Fibroblast of gingiva (primary cell): ENCODE measurements around the gene LOC128125822.

ENCODE experiments used
- DNase-seq: peaks from one replicate; pipeline ENCODE4 v3.0.0-alpha.2; 2011; ENCODE audit warnings: low read depth

The LOC128125822 gene

DNA sequence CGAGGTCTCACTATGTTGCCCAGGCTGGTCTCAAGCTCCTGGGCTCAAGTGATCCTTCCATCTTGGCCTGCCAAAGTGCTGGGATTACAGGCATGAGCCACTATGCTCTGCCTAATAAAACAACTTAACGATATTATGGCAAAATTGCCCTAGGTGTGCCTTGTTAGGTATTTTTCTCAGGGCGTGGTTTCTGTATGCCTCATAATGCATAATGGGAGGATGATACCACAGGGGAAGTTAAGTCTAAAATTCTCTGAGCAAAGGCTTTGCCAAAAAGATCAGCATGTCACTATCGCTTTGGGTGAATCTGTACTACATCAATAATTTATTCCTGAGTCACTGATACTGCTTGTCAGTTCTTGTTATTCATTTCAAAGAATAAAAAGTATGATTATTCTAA, 15.9 kb upstream of the LOC128125822 start:
- no peak for DNase-seq

DNA sequence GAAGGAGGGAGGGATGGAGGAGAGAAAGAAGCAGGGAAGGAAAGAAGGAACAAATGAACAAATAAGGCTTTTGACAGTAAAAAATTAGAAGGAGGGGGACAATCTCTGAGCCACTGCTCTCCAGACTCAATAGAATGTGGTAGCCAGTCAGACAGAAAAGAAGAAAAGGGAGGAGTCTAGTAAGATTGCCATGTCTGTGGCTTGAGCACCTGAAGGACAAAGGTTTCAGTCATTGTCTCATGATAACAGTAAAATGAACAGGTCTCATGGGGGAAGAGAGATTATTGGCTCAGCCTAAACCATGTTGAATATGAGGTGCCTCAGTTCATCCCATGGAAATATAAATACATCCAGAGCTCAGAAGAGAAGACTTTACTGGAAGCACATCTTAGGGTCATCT, 14.0 kb upstream of the LOC128125822 start:
- no peak for DNase-seq

DNA sequence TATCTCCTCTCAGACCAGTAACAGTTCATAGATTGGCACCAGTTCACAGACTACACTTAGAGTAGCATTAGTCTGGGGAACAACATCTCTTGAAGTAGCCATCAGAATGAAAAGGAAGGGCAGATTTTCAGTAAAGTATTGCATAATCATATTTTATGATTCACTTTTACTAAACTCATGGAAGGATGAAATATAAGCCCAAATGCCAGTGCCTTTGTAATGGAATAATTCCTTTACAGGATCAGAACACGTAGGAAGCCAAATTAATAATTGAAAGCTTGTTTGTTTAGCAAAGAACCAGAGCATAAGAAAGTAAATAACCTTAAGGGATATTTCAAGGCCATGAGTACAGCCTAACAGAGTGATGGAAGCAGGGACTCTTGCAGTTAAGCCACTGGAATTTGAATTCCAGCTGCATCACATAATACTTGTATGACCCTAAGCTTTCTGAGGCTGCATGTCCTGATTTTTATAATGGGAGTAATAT, 11.4 kb upstream of the LOC128125822 start:
- DNase-seq, result peak; percentile 84

DNA sequence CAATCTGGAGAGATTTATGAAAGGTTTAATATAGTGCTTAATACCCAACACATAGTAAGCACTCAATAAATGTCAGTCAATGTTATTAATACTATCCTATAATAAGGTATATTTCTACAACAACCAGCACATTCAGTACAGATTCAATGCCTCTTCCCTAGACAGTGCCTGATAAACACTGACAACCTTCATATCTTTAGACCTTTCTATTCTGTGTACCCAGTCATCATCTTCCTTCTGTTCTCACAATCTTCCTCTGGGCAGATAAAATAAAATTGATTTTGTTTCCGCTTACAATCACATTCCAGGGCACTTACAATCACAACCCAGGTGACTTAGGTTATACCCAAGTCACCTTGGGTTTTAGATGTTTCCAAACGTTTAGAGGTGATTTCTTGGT, 11.0 kb upstream of the LOC128125822 start:
- no peak for DNase-seq

DNA sequence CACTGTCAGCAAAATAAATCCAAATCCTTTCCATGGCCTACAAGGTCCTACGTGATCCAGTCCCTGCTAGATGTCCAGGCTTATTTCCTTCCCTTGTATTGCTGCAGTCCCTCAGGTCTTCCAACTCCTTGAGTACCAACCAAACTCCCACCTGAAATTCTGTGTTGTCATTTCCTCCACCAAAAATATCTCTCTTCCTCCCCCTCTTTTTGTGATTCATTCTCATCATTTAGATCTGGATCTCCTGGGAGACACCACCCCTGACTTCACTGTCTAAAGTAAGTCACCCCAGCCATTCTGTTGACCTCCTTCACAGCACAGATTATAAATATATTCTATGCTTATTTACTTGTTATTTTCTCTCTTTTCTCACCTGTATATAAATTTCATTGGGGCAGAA, 9.0 kb upstream of the LOC128125822 start:
- no peak for DNase-seq

DNA sequence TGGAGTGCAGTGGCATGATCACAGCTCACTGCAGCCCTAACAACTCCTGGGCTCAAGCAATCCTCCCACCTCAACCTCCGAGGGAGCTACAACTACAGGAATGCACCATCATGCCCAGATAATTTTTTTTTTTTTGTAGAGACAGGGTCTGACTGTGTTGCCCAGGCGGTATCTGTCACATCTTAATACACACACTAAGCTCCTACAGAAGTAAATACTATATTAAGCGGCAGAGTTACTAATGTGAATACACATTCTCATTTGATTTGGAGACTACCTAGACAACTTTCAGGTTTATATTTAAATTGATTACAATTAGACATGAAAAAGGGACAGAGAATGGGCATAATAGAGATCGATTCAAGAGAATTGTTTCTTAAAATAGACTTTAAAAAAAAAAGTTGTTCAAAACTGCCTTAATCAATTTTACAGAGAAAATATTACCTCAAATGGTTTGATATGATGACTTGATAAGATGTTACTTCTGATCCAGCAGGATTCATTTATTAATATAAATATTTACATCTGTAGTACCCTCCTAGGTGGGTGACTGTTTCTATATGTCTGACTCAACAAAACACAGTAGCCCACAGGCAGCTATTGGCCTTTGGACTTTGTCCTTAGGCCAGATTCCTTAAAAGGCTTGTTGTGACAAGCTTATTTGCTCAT, 7.1 kb upstream of the LOC128125822 start:
- DNase-seq, result no peak

DNA sequence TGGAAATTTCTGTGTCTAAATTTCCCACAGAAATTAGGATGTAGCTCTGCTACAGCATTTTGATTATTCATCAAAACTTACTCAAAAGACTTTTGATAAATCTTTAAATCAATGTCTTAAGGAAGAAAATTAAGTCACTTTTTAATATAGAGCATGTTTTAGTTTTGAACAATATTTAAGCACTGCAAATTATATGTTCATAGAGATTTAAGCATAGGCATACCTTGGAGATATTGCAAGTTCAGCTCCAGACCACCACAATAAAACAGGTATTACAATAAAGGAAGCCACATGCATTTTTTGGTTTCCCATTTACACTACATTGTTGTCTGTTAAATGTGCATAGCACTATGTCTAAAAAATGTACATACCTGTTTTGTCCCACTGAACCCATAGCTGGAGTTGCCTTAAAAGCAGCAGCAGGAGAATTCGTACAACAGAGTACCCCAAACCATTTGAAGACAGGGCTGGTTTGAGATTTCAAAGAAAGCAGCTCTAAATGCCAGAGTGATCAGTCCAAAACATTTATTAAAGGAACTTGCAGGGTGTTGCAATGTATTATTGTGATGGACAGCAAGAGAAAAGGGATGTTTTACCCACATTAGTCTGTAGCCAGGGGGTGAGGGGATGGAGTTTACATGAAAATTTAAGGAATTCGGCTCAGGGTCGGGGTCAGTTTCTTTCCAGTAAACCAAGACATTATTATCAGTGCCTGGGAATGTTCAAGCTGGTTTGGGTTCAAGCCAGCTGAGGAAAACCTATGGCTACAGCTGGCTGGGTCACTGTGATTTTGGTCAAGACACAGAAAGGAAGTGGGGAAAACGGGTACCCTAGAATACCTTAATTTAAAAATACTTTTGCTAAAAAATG, 6.3 kb upstream of the LOC128125822 start:
- peak; percentile 7 for DNase-seq

DNA sequence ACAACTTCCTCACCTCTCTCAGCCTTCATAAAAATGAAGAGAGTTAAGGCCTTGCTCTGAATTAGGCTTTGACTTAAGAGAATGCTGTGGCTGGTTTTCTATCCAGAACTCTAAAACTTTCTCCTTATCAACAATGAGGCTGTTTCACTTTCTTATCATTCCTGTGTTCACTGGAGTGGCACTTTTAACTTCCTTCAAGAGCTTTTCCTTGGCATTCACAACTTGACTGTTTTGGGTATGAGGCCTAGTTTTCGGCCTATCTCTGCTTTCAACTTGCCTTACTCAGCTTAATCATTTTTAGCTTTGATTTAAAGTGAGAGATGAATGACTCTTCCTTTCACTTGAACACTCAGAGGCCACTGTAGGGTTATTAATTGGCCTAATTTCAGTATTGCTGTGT, 4.3 kb upstream of the LOC128125822 start:
- DNase-seq, result no peak

DNA sequence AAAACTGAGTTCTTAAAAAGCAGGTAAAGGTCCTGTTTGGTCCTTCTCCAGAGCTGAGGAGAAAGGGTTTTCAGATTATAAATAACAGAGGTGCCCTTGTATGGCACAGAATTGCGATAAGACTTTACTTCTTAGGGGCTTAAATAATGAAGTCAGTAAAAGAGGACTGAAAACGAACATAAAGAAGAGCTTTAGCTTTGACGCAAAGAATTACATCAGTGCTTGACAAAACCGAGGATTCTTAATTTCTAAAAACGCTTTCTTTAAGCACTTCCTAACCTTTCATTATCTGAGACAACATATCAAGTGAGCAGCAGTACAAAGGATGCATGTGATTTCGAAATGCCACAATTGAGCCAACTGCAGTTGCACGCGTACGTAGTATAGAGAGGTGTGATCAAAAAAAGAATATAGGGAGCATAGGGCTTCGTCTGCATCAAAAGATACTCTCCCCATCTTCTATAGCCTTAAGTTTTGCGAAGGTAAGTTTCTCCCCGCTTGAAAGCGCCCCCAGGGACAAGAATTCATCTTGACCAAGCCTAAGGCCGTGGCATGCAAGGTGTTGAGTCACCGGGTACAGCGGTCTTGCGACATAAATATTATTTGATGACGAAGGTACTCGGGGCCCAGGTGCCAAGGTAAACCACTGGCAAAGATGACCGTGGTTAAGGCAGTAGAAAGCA, 778 bp upstream of the LOC128125822 start:
- DNase-seq, result peak; percentile 74

DNA sequence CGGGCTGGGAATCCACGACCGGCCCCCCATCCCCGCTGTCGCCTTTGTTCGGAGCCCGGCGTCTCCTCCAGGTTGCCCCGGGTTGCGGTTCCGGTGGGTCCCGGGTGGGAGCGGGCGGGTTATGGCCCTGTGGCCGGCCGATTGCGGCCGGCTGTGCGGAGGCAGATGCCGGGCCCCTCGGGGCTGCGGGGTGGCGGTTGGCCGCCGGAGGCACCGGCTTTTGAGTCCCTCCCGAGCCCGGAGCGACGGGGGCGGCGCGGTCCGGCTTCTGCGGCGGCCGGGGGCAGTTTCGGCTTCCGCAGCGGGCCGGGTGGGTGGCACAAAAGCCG, 431 bp downstream of the LOC128125822 start:
- DNase-seq, result no peak

DNA sequence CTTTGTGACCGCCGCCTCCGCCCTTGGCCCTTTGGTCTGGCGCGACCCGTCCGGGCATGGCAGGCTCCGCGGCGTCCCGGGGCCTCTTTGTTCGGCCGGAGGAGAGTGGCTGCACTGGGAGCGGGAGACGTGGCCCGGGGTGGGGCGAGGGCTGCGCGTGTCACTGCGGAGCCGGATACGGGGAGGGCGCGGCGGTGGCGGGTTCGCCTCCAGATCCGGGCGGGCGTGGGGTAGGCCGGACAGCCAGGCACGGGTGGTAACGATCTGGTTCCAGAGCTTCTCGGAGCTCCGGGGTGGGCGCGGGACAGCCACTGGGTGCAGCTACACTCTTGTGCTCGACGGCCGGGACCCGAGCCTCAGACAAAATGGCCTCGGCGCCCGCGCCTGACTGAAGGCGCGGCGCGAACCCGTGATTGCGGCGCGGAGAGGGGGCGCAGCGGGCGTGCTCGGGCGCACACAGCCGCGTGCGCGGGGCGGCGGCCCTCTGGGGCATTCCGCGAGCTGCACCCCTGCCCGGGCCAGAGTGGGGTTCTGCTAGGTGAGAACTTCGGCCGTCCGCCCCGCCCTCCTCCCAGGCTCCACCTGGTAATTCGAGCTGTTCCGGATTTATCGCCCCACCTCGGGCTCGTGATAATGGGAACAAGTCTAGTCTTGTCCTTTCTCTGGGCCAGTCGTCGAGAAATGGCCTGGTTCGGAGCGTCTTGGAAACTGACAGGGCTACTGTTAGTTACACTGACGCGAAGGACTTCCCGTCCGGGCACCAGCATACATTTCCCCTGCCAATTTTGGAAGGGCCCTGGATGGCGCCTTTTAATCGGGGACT, 1.0 kb downstream of the LOC128125822 start:
- peak; percentile 73 for DNase-seq

DNA sequence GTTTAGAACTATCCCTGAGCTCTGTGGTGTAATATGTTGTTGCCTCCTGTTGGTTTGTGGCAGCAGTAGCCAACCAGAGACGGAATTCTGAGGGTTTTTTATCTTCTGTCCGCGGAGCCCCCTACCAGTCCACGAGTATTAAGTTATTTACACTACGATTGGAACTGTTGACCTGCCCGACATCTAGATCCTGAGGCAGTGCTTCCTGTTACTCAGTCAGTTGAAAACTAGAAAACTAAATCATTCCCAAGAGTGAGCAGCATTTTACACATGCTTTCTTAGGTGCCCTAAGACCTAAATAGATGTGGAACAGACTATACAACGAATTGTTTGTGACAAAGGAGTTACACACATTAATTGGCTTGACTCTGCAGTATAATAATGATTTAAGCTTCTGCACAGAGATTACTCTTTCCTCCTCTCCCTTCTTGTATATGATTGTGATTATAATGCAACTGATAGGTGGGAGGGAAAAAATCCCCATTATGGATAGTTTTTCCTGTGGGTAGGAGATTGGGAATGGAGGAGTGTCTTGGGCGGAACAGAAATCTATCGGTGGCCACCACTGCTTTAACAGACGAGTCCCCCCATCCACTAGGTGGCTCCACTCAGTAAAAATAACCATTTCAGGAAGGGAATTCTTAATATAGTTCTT, 1.7 kb downstream of the LOC128125822 start:
- DNase-seq, result peak; percentile 48

DNA sequence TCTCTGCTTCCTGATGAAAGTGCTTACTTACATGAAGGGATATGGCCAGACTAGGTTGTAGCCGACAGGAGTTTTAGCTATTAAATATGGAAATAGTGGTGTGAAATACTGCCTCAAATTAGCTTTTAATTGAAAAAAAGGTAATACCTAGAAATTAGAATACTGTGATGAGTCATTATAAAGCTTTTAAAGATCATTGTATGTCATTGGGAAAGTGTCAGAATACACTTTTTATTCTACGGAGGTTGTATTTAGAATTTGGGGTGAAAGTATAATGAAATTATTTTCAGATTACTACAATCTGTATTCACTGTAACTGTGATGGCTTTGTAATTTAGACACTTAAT, 2.2 kb downstream of the LOC128125822 start:
- no peak for DNase-seq

DNA sequence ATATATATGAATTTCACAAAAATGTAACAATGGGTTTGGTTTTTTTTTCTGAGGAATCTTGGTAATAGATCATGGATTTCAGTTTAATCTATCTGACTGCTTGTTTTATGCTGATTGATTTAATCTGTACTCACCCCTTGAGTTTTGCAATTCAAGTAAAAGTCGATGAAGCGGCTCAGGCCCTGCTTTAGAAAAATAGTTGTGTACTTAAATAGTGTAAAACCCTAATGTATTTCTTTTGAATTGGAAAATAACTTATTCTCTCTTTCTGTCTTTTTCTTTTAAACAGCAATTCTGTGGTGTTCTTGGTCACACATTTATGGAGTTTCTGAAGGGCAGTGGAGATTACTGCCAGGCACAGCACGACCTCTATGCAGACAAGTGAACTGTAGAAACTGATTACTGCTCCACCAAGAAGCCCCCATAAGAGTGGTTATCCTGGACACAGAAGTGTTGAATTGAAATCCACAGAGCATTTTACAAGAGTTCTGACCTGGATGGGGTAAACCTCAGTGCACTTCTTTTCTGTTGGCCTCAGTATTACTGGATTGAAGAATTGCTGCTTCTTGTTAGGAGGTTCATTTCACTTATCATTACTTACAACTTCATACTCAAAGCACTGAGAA, 4.0 kb downstream of the LOC128125822 start:
- no peak for DNase-seq

DNA sequence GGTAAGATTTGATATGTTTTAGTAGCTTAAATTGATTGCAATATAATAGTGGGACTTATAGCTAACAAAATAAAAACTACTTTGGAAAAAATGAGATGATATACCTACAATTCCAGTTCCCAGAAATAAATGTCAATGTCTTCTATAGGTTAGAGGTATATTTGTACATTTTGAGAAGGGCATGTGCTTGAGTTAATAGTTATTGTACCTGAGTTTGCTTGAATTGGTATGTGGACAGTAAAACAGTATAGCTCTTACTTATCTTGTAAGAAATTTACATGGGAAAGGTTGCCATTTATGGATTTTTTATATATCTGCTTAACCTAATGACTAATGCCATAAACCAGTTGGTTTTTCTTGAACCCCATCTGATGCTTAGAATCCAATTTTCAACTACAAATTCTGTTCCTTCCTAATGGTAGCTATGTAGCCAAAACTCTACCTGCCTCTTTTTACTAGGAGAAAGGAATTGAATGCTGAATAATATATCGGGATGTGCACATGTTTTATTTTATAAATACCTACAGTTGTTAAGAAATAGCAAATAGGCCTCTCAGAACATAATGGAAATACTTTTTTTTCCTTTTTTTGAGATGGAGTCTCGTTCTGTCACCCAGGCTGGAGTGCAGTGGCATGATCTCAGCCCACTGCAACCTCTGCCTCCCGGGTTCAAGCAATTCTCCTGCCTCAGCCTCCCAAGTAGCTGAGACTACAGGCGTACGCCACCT, 4.9 kb downstream of the LOC128125822 start:
- DNase-seq, result no peak

DNA sequence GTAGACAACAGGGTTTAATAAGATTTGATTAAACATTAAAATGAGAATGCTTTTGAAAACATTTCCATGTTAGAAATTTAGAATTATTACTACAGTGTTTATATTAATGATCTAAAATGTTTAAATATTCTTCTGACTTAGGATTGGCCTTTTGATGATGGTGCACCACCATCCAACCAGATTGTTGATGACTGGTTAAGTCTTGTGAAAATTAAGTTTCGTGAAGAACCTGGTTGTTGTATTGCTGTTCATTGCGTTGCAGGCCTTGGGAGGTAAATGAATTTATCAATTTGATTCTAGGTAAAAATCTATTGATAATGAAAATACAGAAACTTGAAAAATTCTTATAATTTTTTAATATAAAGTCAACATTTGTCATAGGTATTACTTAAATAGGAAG, 6.5 kb downstream of the LOC128125822 start:
- DNase-seq, result no peak

DNA sequence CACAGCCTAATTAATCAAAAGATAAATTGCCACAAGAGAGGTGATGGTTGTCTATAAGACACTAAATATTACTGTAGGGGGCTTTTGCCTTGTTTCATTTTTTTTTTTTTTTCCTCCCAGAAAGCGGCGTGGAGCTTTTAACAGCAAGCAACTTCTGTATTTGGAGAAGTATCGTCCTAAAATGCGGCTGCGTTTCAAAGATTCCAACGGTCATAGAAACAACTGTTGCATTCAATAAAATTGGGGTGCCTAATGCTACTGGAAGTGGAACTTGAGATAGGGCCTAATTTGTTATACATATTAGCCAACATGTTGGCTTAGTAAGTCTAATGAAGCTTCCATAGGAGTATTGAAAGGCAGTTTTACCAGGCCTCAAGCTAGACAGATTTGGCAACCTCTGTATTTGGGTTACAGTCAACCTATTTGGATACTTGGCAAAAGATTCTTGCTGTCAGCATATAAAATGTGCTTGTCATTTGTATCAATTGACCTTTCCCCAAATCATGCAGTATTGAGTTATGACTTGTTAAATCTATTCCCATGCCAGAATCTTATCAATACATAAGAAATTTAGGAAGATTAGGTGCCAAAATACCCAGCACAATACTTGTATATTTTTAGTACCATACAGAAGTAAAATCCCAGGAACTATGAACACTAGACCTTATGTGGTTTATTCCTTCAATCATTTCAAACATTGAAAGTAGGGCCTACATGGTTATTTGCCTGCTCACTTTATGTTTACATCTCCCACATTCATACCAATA, 7.8 kb downstream of the LOC128125822 start:
- DNase-seq, result no peak

DNA sequence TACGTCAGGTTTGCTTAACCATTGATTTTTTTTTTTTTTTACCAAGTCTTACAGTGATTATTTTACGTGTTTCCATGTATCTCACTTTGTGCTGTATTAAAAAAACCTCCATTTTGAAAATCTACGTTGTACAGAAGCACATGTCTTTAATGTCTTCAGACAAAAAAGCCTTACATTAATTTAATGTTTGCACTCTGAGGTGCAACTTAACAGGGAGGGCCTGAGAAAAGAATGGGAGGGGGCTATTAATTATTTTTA, 8.4 kb downstream of the LOC128125822 start:
- no peak for DNase-seq

DNA sequence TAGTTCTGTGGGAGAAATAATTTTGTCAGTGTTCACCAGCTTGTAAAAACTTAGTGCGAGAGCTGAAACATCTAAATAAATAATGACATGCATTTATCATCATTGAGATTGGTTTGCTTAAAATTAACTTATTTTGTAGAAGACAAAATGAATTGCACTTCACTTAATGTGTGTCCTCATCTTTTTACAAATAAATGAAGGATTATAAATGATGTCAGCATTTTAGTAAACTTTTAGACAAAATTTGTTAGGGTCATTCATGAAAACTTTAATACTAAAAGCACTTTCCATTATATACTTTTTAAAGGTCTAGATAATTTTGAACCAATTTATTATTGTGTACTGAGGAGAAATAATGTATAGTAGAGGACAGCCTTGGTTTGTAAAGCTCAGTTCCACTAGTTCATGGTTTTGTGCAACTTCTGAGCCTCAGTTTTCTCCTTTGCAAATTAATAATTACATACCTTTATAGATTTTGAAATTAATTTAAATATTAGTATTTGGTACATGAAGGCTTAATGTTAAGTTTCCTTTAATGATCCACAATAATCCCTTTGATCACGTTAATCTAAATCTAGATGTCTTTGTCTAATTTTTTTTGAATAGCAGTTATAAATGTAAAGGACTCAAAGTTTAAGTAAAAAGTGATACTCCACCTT, 9.2 kb downstream of the LOC128125822 start:
- no peak for DNase-seq
